Measurements from ENCODE around the gene ZDHHC12. TPM values are rescaled to one million over a fixed set of nuclear protein-coding genes. Genes with fewer than 3 reads are reported as not detected.
A peak's percentile ranks its signal among the peaks of the same experiment; 100 is the strongest.

ZDHHC12 gene
- total RNA-seq, 1 donor from 2014 or later = 49.6 TPM

- Histone ChIP-seq H3K4me3 (peak overlapping the region; percentile 84 to 85), H3K36me3 (no peaks in the 10 kb centered on the region), H3K9me3 (no peaks in the 10 kb centered on the region), H3K27ac (peak overlapping the region; percentile 88 to 95), H3K27me3 (no peaks in the 10 kb centered on the region), H3K4me1 (peaks cover 0 to 23% of the 10 kb centered on the region in 2 donors)
- DNase-seq (ENCODE audit: low spot score in 2 of 2) = no peak
- TF ChIP-seq CTCF (IDR thresholded peaks at IDR 0.05) = no peak
- intact Hi-C loops (cut with DNase I) = loop anchor here (1.0 to 5.0 kb wide), 4 partner anchors 17 to 1052 kb away; partner anchors contain the start of genes PKN3, TBC1D13, TOR1A and ZDHHC12
Observed at GRCh38 chr9:128770286-128771030, 46.5 kb upstream of the ZDHHC12 start.

- Histone ChIP-seq H3K4me3 (no peak overlapping the region), H3K27me3 (no peaks in the 10 kb centered on the region), H3K36me3 (peaks cover 0 to 5% of the 10 kb centered on the region in 2 donors), H3K4me1 (peaks cover 0 to 23% of the 10 kb centered on the region in 2 donors), H3K27ac (no peak overlapping the region), H3K9me3 (no peaks in the 10 kb centered on the region)
- no peak for TF ChIP-seq CTCF (IDR thresholded peaks at IDR 0.05)
- intact Hi-C loops (cut with DNase I) = no loop called here
- no peak for DNase-seq (ENCODE audit: low spot score in 2 of 2)
Observed at GRCh38 chr9:128768606-128769005, 44.7 kb upstream of the ZDHHC12 start.

GRCh38 chr9:128765499-128765898, 41.6 kb upstream of the ZDHHC12 start:
- intact Hi-C loops (cut with DNase I) = no loop called here
- H3K4me1 ChIP-seq = peaks cover 0 to 10% of the 10 kb centered on the region in 2 donors
- H3K27ac ChIP-seq = no peak overlapping the region
- H3K4me3 ChIP-seq = no peak overlapping the region
- TF ChIP-seq CTCF (IDR thresholded peaks at IDR 0.05) = no peak
- DNase-seq (ENCODE audit: low spot score in 2 of 2) = no peak
- no peaks in the 10 kb centered on the region for H3K9me3 ChIP-seq
- H3K27me3 ChIP-seq = no peaks in the 10 kb centered on the region
- peaks cover 0 to 5% of the 10 kb centered on the region in 2 donors for H3K36me3 ChIP-seq

- Histone ChIP-seq H3K27ac (no peak overlapping the region), H3K9me3 (no peaks in the 10 kb centered on the region), H3K27me3 (no peaks in the 10 kb centered on the region), H3K4me1 (no peaks in the 10 kb centered on the region), H3K36me3 (peaks cover 0 to 5% of the 10 kb centered on the region in 2 donors), H3K4me3 (no peak overlapping the region)
- TF ChIP-seq CTCF (IDR thresholded peaks at IDR 0.05) = no peak
- DNase-seq (ENCODE audit: low spot score in 2 of 2) = no peak
- intact Hi-C loops (cut with DNase I) = no loop called here
Observed at GRCh38 chr9:128764361-128764760, 40.4 kb upstream of the ZDHHC12 start.

GRCh38 chr9:128762671-128763449, 38.9 kb upstream of the ZDHHC12 start:
- intact Hi-C loops (cut with DNase I) = no loop called here
- H3K36me3 ChIP-seq = peaks cover 0 to 5% of the 10 kb centered on the region in 2 donors
- no peak for DNase-seq (ENCODE audit: low spot score in 2 of 2)
- H3K27me3 ChIP-seq = no peaks in the 10 kb centered on the region
- TF ChIP-seq CTCF (IDR thresholded peaks at IDR 0.05) = no peak
- no peak overlapping the region for H3K27ac ChIP-seq
- no peaks in the 10 kb centered on the region for H3K9me3 ChIP-seq
- no peaks in the 10 kb centered on the region for H3K4me1 ChIP-seq
- H3K4me3 ChIP-seq = no peak overlapping the region

Data from ascending aorta (tissue), 2 donors.